PFSK-1 (cell line): ENCODE results near the gene SRPK3.

ENCODE experiments used
- FOXP2 ChIP-seq: optimal IDR thresholded peaks from 2 replicates; pipeline ENCODE3; 2011; ENCODE audit warnings: borderline replicate concordance, control low read depth, inconsistent platforms; ENCODE audit not compliant: insufficient read depth; ENCODE audit errors: extremely low read length, extremely low read depth
- POLR2AphosphoS5 ChIP-seq: IDR thresholded peaks from 2 replicates; pipeline ENCODE4 v1.6.1; 2012; ENCODE audit warnings: low read depth, mild to moderate bottlenecking, control low read depth, low read length, moderate library complexity
- SIN3A ChIP-seq: IDR thresholded peaks from 2 replicates; pipeline ENCODE4 v1.6.1; 2012; ENCODE audit warnings: mild to moderate bottlenecking, low read length, moderate library complexity, borderline replicate concordance; ENCODE audit not compliant: insufficient read depth
- TAF1 ChIP-seq: IDR thresholded peaks from 2 replicates; pipeline ENCODE4 v1.6.1; 2012; ENCODE audit warnings: low read length, control low read depth, borderline replicate concordance; ENCODE audit not compliant: insufficient read depth
- TF ChIP-seq, protein P1 (sequence below), 2 experiments: IDR thresholded peaks; 2 replicates each; pipeline versions ENCODE4 v1.6.1 to v1.8.0; 2011 to 2012; ENCODE audit warnings: low read depth in 2 of 2, low read length in 2 of 2, control low read depth in 1 of 2, inconsistent platforms in 1 of 2, mild to moderate bottlenecking in 1 of 2, moderate library complexity in 1 of 2; ENCODE audit not compliant: insufficient read depth in 1 of 2

SRPK3 gene

DNA sequence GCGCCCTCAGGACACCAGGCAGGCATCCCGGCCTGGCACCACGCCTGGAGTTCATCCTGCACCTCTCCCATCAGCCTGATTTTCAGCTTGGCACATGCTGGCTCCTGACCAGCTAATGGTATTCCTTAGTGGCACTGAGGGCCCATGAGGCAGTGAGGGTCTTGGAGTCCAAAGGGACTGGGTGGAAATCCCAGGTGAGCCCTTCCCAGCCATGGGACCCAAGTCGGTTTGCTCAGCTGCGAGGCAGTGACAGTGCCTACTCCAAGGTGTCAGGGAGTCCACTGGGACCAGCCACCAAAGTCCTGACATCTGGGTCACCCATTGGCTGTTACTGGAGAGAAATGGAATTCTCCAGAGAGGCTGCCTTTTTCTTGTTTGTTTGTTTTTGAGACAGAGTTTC is 18.5 kb downstream of the SRPK3 start:
- TF ChIP-seq TAF1 (no peak), POLR2AphosphoS5 (peak; percentile 27; the same call in 1 of the 2 replicates)
- TF ChIP-seq, protein P1, sequence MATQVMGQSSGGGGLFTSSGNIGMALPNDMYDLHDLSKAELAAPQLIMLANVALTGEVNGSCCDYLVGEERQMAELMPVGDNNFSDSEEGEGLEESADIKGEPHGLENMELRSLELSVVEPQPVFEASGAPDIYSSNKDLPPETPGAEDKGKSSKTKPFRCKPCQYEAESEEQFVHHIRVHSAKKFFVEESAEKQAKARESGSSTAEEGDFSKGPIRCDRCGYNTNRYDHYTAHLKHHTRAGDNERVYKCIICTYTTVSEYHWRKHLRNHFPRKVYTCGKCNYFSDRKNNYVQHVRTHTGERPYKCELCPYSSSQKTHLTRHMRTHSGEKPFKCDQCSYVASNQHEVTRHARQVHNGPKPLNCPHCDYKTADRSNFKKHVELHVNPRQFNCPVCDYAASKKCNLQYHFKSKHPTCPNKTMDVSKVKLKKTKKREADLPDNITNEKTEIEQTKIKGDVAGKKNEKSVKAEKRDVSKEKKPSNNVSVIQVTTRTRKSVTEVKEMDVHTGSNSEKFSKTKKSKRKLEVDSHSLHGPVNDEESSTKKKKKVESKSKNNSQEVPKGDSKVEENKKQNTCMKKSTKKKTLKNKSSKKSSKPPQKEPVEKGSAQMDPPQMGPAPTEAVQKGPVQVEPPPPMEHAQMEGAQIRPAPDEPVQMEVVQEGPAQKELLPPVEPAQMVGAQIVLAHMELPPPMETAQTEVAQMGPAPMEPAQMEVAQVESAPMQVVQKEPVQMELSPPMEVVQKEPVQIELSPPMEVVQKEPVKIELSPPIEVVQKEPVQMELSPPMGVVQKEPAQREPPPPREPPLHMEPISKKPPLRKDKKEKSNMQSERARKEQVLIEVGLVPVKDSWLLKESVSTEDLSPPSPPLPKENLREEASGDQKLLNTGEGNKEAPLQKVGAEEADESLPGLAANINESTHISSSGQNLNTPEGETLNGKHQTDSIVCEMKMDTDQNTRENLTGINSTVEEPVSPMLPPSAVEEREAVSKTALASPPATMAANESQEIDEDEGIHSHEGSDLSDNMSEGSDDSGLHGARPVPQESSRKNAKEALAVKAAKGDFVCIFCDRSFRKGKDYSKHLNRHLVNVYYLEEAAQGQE (IDR thresholded peaks at IDR 0.05; ENCODE audit: insufficient read depth in 1 of 2, low read depth in 2 of 2, low read length in 2 of 2), result no peak

- TF ChIP-seq, protein P1 (IDR thresholded peaks at IDR 0.05; ENCODE audit: insufficient read depth in 1 of 2, low read depth in 2 of 2, low read length in 2 of 2), result no peak
- TF ChIP-seq TAF1 (no peak), FOXP2 (no peak)
Observed at GRCh38 chrX:153800177-153800722, 19.4 kb downstream of the SRPK3 start.

DNA sequence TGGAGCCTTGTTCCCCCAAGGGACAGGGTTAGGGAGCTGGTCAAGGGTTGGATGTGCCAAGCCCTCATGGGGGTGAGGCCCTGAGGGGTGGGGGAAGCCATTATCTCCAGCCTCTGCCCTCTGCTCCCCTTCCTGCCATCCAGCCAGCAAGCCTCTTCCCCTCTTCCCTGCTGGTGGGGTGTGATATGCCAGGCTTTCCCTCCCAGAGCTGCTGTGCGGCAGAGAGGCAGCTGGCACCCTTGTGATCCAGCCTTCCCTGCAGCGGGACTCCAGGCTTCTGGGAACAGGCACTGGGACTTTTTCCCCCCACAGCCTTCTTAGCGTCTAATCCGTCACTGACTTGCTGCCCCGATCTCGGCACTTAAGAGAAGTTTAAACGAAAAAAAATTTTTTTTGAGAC is 19.9 kb downstream of the SRPK3 start:
- TF ChIP-seq FOXP2, result no peak
- TF ChIP-seq, protein P1 (IDR thresholded peaks at IDR 0.05; ENCODE audit: insufficient read depth in 1 of 2, low read depth in 2 of 2, low read length in 2 of 2), result no peak
- no peak for TF ChIP-seq TAF1

DNA sequence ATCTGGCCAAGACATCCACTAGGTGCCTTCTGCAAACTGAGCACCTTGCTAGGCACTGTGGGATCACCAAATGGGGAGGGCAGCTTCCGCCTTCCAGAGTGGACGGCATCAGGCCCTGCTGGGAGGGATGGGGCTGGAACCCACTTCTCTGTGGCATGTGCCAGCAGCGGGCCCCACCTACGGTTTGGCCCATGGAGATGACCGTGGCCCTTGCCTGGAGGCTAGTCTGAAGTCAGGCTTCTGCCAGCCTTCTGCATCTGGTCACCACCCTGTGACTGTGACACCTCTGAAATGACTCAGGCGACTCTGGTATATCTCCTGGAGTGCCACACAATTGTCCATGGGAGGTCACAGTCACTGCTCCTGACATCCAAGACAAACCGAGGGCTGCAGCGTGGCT is 20.8 kb downstream of the SRPK3 start:
- TF ChIP-seq SIN3A (no peak), TAF1 (no peak), FOXP2 (no peak), POLR2AphosphoS5 (no peak)
- TF ChIP-seq, protein P1 (IDR thresholded peaks at IDR 0.05; ENCODE audit: insufficient read depth in 1 of 2, low read depth in 2 of 2, low read length in 2 of 2), result no peak

DNA sequence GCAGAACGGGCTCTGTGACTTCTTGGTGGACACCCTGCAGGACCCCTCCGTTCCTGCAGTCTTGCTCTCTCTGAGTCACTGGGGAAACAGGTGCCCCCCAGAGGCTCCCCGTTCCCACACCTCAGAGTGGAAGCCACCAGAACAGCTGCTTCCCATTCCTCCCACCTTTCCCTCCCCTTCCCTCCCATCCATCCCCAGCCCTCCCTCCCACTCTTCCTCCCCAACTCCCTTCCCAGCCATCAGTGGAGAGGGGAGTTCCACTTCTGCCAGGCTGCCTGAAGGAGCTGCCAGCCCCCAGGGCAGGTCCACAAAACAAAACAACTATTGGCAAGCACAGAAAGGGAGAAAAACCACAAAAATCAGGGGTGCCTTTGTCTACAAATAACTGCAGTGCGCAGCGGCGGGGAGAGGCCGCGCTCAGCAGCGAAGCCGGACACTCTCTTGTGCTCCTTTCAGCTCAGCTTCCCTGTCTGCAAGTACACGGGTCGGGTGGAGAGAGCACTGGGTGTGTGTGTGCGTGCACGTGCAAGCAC is 21.7 kb downstream of the SRPK3 start:
- TF ChIP-seq FOXP2, result no peak
- TF ChIP-seq, protein P1 (IDR thresholded peaks at IDR 0.05; ENCODE audit: insufficient read depth in 1 of 2, low read depth in 2 of 2, low read length in 2 of 2), result no peak
